ENCODE measurements around the gene CFAP73. TPM values are rescaled to one million over a fixed set of nuclear protein-coding genes. Genes with fewer than 3 reads are reported as not detected.

CFAP73 gene
- total RNA-seq, 4 donors from 2014 or later, result 0.56 TPM; not detected in 3

GRCh38 chr12:113103756-113104450 is 45.6 kb upstream of the CFAP73 start:
- Histone ChIP-seq H3K36me3 (peaks cover 0 to 7% of the 10 kb centered on the region in 2 donors), H3K4me1 (peaks cover 9 to 11% of the 10 kb centered on the region in 2 donors), H3K27me3 (no peaks in the 10 kb centered on the region), H3K9me3 (no peaks in the 10 kb centered on the region), H3K4me3 (replicated peaks in 1 of 3) (no peak overlapping the region), H3K27ac (no peak overlapping the region)
- intact Hi-C loops (cut with DNase I), result loop anchor here (10.0 kb wide), 1 partner anchor 51 kb away; no protein-coding TSS in a partner anchor
- WGBS, 2 donors, result 15 to 20% methylated on average over 19 to 34 of the region's 43 CpGs
- DNase-seq, result peak; percentile 72 to 75
- no peak for TF ChIP-seq CTCF (IDR thresholded peaks at IDR 0.05)
- TF ChIP-seq POLR2A (IDR thresholded peaks at IDR 0.05), result no peak

- intact Hi-C loops (cut with DNase I), result loop anchor here (10.0 kb wide), 1 partner anchor 50 kb away; no protein-coding TSS in a partner anchor
- H3K4me1 ChIP-seq, result peaks cover 6 to 12% of the 10 kb centered on the region in 2 donors
- no peaks in the 10 kb centered on the region for H3K27me3 ChIP-seq
- peaks cover 0 to 7% of the 10 kb centered on the region in 2 donors for H3K36me3 ChIP-seq
- no peak for TF ChIP-seq CTCF (IDR thresholded peaks at IDR 0.05)
- TF ChIP-seq POLR2A (IDR thresholded peaks at IDR 0.05), result no peak
- H3K4me3 ChIP-seq (replicated peaks in 1 of 3), result no peak overlapping the region
- no peaks in the 10 kb centered on the region for H3K9me3 ChIP-seq
- no peak for DNase-seq
- H3K27ac ChIP-seq, result no peak overlapping the region
- 79 to 86% methylated on average over 13 of the region's 13 CpGs for WGBS, 2 donors
Observed at GRCh38 chr12:113104953-113105510, 44.5 kb upstream of the CFAP73 start.

GRCh38 chr12:113105606-113106271 is 43.8 kb upstream of the CFAP73 start:
- WGBS, 2 donors, result 76 to 89% methylated on average over 5 to 14 of the region's 15 CpGs
- no peak overlapping the region for H3K27ac ChIP-seq
- H3K36me3 ChIP-seq, result peaks cover 0 to 7% of the 10 kb centered on the region in 2 donors
- H3K9me3 ChIP-seq, result no peaks in the 10 kb centered on the region
- intact Hi-C loops (cut with DNase I), result loop anchor here (10.0 kb wide), 1 partner anchor 49 kb away; no protein-coding TSS in a partner anchor
- no peaks in the 10 kb centered on the region for H3K27me3 ChIP-seq
- no peak for TF ChIP-seq POLR2A (IDR thresholded peaks at IDR 0.05)
- no peak for TF ChIP-seq CTCF (IDR thresholded peaks at IDR 0.05)
- H3K4me3 ChIP-seq (replicated peaks in 1 of 3), result no peak overlapping the region
- no peak for DNase-seq
- peaks cover 2 to 11% of the 10 kb centered on the region in 2 donors for H3K4me1 ChIP-seq

- Histone ChIP-seq H3K36me3 (peaks cover 0 to 7% of the 10 kb centered on the region in 2 donors), H3K27me3 (no peaks in the 10 kb centered on the region), H3K4me1 (peaks cover 0 to 6% of the 10 kb centered on the region in 2 donors), H3K4me3 (replicated peaks in 1 of 3) (no peak overlapping the region), H3K27ac (no peak overlapping the region), H3K9me3 (no peaks in the 10 kb centered on the region)
- TF ChIP-seq CTCF (IDR thresholded peaks at IDR 0.05), result no peak
- TF ChIP-seq POLR2A (IDR thresholded peaks at IDR 0.05), result no peak
- no peak for DNase-seq
- 63 to 85% methylated on average over 1 of the region's 1 CpG for WGBS, 2 donors
- intact Hi-C loops (cut with DNase I), result loop anchor here (10.0 kb wide), 1 partner anchor 48 kb away; no protein-coding TSS in a partner anchor
Observed at GRCh38 chr12:113106361-113106760, 43.2 kb upstream of the CFAP73 start.
